ENCODE results near the gene CHST11.

- TF ChIP-seq ZNF830 (CRISPR knock-in tag; IDR thresholded peaks at IDR 0.05) (no peak), MED1 (CRISPR knock-in tag; IDR thresholded peaks at IDR 0.05; ENCODE audit: borderline replicate concordance) (no peak), ZNF639 (CRISPR knock-in tag; conservative IDR thresholded peaks at IDR 0.05 in 1 of 2, IDR thresholded peaks at IDR 0.05 in 1 of 2) (no peak), TFAP4 (CRISPR knock-in tag; IDR thresholded peaks at IDR 0.05; ENCODE audit: borderline replicate concordance) (no peak), SP1 (CRISPR knock-in tag; IDR thresholded peaks at IDR 0.05) (no peak), TGIF2 (CRISPR knock-in tag; IDR thresholded peaks at IDR 0.05) (no peak), FOXP4 (CRISPR knock-in tag; IDR thresholded peaks at IDR 0.05; ENCODE audit: borderline replicate concordance) (no peak)
These were observed 205.5 kb downstream of the CHST11 start for GRCh38 chr12:104662203-104662602.
